Endodermal cell (in vitro differentiated cells): Measurements from ENCODE around the gene HS1BP3. TPM values are rescaled to one million over a fixed set of nuclear protein-coding genes. Genes with fewer than 3 reads are reported as not detected.

ENCODE experiments used
- DNase-seq: peaks from one replicate; pipeline ENCODE4 v3.0.0-alpha.2; 2017
- H3K27ac ChIP-seq: 2 replicates; pipeline ENCODE4 v1.5.1; 2013; ENCODE audit warnings: mild to moderate bottlenecking, low read depth, low read length, moderate library complexity
- H3K27me3 ChIP-seq: 2 replicates; pipeline ENCODE4 v1.6.1; 2013; ENCODE audit warnings: mild to moderate bottlenecking, low read length, moderate library complexity; ENCODE audit not compliant: insufficient read depth, control insufficient read depth, poor library complexity, severe bottlenecking
- H3K36me3 ChIP-seq: 2 replicates; pipeline ENCODE4 v1.7.0; 2013; ENCODE audit warnings: mild to moderate bottlenecking, low read length, moderate library complexity; ENCODE audit not compliant: control insufficient read depth, insufficient read depth
- H3K4me1 ChIP-seq: one replicate; pipeline ENCODE4 v1.7.0; 2013; ENCODE audit warnings: low read length; ENCODE audit not compliant: control insufficient read depth, insufficient read depth
- H3K4me3 ChIP-seq: 2 replicates; pipeline ENCODE4 v1.5.1; 2013; ENCODE audit warnings: mild to moderate bottlenecking, low read length, moderate library complexity
- H3K9ac ChIP-seq: 2 replicates; pipeline ENCODE4 v1.6.1; 2013; ENCODE audit warnings: mild to moderate bottlenecking, low read length, moderate library complexity; ENCODE audit not compliant: poor library complexity, severe bottlenecking; ENCODE audit errors: extremely low read depth
- H3K9me3 ChIP-seq: 2 replicates; pipeline ENCODE4 v1.6.1; 2013; ENCODE audit warnings: mild to moderate bottlenecking, low read length, moderate library complexity; ENCODE audit not compliant: control insufficient read depth
- H3K27ac Mint-ChIP-seq: 2 replicates; pipeline ENCODE4 v1.8.0; 2020; ENCODE audit warnings: mixed read lengths
- H3K27me3 Mint-ChIP-seq: 2 replicates; pipeline ENCODE4 v1.8.0; 2021; ENCODE audit warnings: mild to moderate bottlenecking, mixed read lengths; ENCODE audit not compliant: insufficient read depth
- H3K36me3 Mint-ChIP-seq: 2 replicates; pipeline ENCODE4 v1.8.0; 2020; ENCODE audit warnings: low read depth, mixed read lengths
- H3K4me1 Mint-ChIP-seq: 2 replicates; pipeline ENCODE4 v1.8.0; 2020; ENCODE audit warnings: mixed read lengths
- H3K4me3 Mint-ChIP-seq: 2 replicates; pipeline ENCODE4 v1.8.0; 2020; ENCODE audit warnings: mild to moderate bottlenecking, moderate library complexity, mixed read lengths
- H3K9me3 Mint-ChIP-seq: 2 replicates; pipeline ENCODE4 v1.8.0; 2020; ENCODE audit warnings: mild to moderate bottlenecking, mixed read lengths
- WGBS, 2 experiments: methylation state at CpG; one replicate each; pipeline versions ENCODE4 v1.1.5 to v1.1.7; 2013; ENCODE audit warnings: missing lambda C conversion rate in 2 of 2, mixed read lengths in 1 of 2; ENCODE audit not compliant: insufficient coverage in 1 of 2, insufficient read length in 1 of 2; 5-methylcytosine and 5-hydroxymethylcytosine counted together
- total RNA-seq, 2 donors: library from RNA; stranded (reverse); fragmentation: NEBNext Ultra II Directional in 1 of 2; extraction: Animal tissue kit (Norgen Biotek cat#: 25700) in 1 of 2; gene quantifications; 2 replicates in 1 of 2; 3 replicates in 1 of 2; pipeline ENCODE4 v1.2.1, GENCODE V29; 2021
- TF ChIP-seq, protein P1 (sequence below): fragments of 200-600 bp; sonication (generic); conservative IDR thresholded peaks from 2 replicates; pipeline ENCODE4 v1.5.0; 2021; ENCODE audit warnings: antibody characterized with exemption, mild to moderate bottlenecking

The HS1BP3 gene
- total RNA-seq, 2 donors from 2014 or later, result 23.0 to 26.2 TPM

- no peaks in the 10 kb centered on the region for H3K9me3 ChIP-seq
- peak; percentile 71 for DNase-seq
- TF ChIP-seq, protein P1, sequence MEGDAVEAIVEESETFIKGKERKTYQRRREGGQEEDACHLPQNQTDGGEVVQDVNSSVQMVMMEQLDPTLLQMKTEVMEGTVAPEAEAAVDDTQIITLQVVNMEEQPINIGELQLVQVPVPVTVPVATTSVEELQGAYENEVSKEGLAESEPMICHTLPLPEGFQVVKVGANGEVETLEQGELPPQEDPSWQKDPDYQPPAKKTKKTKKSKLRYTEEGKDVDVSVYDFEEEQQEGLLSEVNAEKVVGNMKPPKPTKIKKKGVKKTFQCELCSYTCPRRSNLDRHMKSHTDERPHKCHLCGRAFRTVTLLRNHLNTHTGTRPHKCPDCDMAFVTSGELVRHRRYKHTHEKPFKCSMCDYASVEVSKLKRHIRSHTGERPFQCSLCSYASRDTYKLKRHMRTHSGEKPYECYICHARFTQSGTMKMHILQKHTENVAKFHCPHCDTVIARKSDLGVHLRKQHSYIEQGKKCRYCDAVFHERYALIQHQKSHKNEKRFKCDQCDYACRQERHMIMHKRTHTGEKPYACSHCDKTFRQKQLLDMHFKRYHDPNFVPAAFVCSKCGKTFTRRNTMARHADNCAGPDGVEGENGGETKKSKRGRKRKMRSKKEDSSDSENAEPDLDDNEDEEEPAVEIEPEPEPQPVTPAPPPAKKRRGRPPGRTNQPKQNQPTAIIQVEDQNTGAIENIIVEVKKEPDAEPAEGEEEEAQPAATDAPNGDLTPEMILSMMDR, result peak; percentile 76
- H3K4me3 ChIP-seq, result no peak overlapping the region
- Mint-ChIP-seq H3K27me3 (peaks cover 20% of the 10 kb centered on the region), H3K9me3 (no peaks in the 10 kb centered on the region), H3K27ac (no peak overlapping the region), H3K4me1 (peaks cover 5% of the 10 kb centered on the region), H3K36me3 (peaks cover 8% of the 10 kb centered on the region), H3K4me3 (no peak overlapping the region)
- no peaks in the 10 kb centered on the region for H3K4me1 ChIP-seq
- peaks cover 4% of the 10 kb centered on the region for H3K36me3 ChIP-seq
- H3K9ac ChIP-seq, result no peak overlapping the region
- H3K27ac ChIP-seq, result no peak overlapping the region
- 86 to 89% methylated on average over 13 to 15 of the region's 15 CpGs for WGBS, 2 experiments
- peaks cover 25% of the 10 kb centered on the region for H3K27me3 ChIP-seq
Observed at GRCh38 chr2:20677301-20678085, 26.6 kb upstream of the HS1BP3 start.

- Mint-ChIP-seq H3K4me1 (peaks cover 9% of the 10 kb centered on the region), H3K27me3 (peaks cover 29% of the 10 kb centered on the region), H3K9me3 (peaks cover 2% of the 10 kb centered on the region), H3K36me3 (no peaks in the 10 kb centered on the region), H3K27ac (peak overlapping the region; percentile 75), H3K4me3 (no peak overlapping the region)
- H3K4me1 ChIP-seq, result no peaks in the 10 kb centered on the region
- H3K9ac ChIP-seq, result no peak overlapping the region
- no peaks in the 10 kb centered on the region for H3K9me3 ChIP-seq
- H3K36me3 ChIP-seq, result peaks cover 4% of the 10 kb centered on the region
- TF ChIP-seq, protein P1, result peak; percentile 55
- H3K27me3 ChIP-seq, result peaks cover 34% of the 10 kb centered on the region
- H3K4me3 ChIP-seq, result no peak overlapping the region
- WGBS, 2 experiments, result 89 to 92% methylated on average over 9 to 12 of the region's 12 CpGs
- peak; percentile 61 for DNase-seq
- no peak overlapping the region for H3K27ac ChIP-seq
Observed at GRCh38 chr2:20676353-20677215, 25.7 kb upstream of the HS1BP3 start.

- H3K4me3 ChIP-seq, result no peak overlapping the region
- H3K27me3 Mint-ChIP-seq, result peaks cover 36% of the 10 kb centered on the region
- TF ChIP-seq, protein P1, result no peak
- peaks cover 8% of the 10 kb centered on the region for H3K9me3 Mint-ChIP-seq
- peaks cover 4% of the 10 kb centered on the region for H3K36me3 ChIP-seq
- H3K27me3 ChIP-seq, result peaks cover 42% of the 10 kb centered on the region
- no peak overlapping the region for H3K27ac ChIP-seq
- peak overlapping the region; percentile 75 for H3K27ac Mint-ChIP-seq
- peaks cover 9% of the 10 kb centered on the region for H3K4me1 Mint-ChIP-seq
- no peaks in the 10 kb centered on the region for H3K4me1 ChIP-seq
- H3K36me3 Mint-ChIP-seq, result no peaks in the 10 kb centered on the region
- H3K9ac ChIP-seq, result no peak overlapping the region
- WGBS, 2 experiments, result 82 to 92% methylated on average over 2 to 6 of the region's 6 CpGs
- no peak overlapping the region for H3K4me3 Mint-ChIP-seq
- no peaks in the 10 kb centered on the region for H3K9me3 ChIP-seq
- peak; percentile 83 for DNase-seq
Observed at GRCh38 chr2:20675701-20676352, 24.9 kb upstream of the HS1BP3 start.
